HG03097 (cell line): ENCODE results near the gene ARPC5L.
"Not testable (repeated sequence)": the region's sequence is repeated elsewhere in the genome, so short reads cannot be mapped to it uniquely, and the experiment has no call there.

Experiments used
- ATAC-seq: cut with Tn5 transposase; IDR thresholded peaks from one replicate; pipeline ENCODE4 v1.9.1; 2021; ENCODE audit not compliant: unreplicated experiment, low FRiP score

Gene ARPC5L

GRCh38 chr9:124840300-124840833 is 21.6 kb upstream of the ARPC5L start:
- no peak for ATAC-seq

- ATAC-seq: no peak
These were observed 20.7 kb upstream of the ARPC5L start for GRCh38 chr9:124841075-124841821.

- no peak for ATAC-seq
These were observed 18.4 kb upstream of the ARPC5L start for GRCh38 chr9:124843456-124844034.

GRCh38 chr9:124844291-124844690 is 17.6 kb upstream of the ARPC5L start:
- no peak for ATAC-seq

GRCh38 chr9:124846467-124846866 is 15.5 kb upstream of the ARPC5L start:
- not testable (repeated sequence) for ATAC-seq

GRCh38 chr9:124846969-124847368 is 15.0 kb upstream of the ARPC5L start:
- no peak for ATAC-seq

- no peak for ATAC-seq
These were observed 12.1 kb upstream of the ARPC5L start for GRCh38 chr9:124849801-124850200.

- no peak for ATAC-seq
These were observed 9.7 kb upstream of the ARPC5L start for GRCh38 chr9:124852121-124852828.

GRCh38 chr9:124852829-124853531 is 8.9 kb upstream of the ARPC5L start, which contains the start of gene WDR38:
TSS of gene WDR38 (plus strand) at chr9:124853460. CDS start at chr9:124853532, 72 bp downstream.
- ATAC-seq: peak; percentile 60

- no peak for ATAC-seq
These were observed 8.3 kb upstream of the ARPC5L start for GRCh38 chr9:124853605-124854143.

- no peak for ATAC-seq
These were observed 7.8 kb upstream of the ARPC5L start for GRCh38 chr9:124854161-124854560.

- ATAC-seq: no peak
These were observed 7.1 kb upstream of the ARPC5L start for GRCh38 chr9:124854822-124855221.

GRCh38 chr9:124855566-124855943 is 6.4 kb upstream of the ARPC5L start:
- ATAC-seq: no peak

- ATAC-seq: no peak
These were observed 5.8 kb upstream of the ARPC5L start for GRCh38 chr9:124855944-124856765.

GRCh38 chr9:124857533-124858162 is 4.3 kb upstream of the ARPC5L start:
- ATAC-seq: no peak

GRCh38 chr9:124858330-124859046 is 3.4 kb upstream of the ARPC5L start:
- no peak for ATAC-seq

GRCh38 chr9:124859803-124860581 is 1.9 kb upstream of the ARPC5L start:
- no peak for ATAC-seq
